GM18499 (cell line): ENCODE data around the gene BEAN1.
A peak's percentile ranks its signal among the peaks of the same experiment; 100 is the strongest.

Experiments
- ATAC-seq: cut with Tn5 transposase; IDR thresholded peaks from one replicate; pipeline ENCODE4 v1.9.1; 2021; ENCODE audit warnings: moderate number of reproducible peaks; ENCODE audit not compliant: insufficient read depth, unreplicated experiment

Gene BEAN1

GRCh38 chr16:66391726-66392670 lies 35.1 kb upstream of the BEAN1 start:
- no peak for ATAC-seq

- no peak for ATAC-seq
These were observed 31.1 kb upstream of the BEAN1 start for GRCh38 chr16:66395806-66396555.

GRCh38 chr16:66397736-66398433 lies 29.2 kb upstream of the BEAN1 start:
- no peak for ATAC-seq

GRCh38 chr16:66399031-66399430 lies 28.1 kb upstream of the BEAN1 start:
- no peak for ATAC-seq

GRCh38 chr16:66399930-66400329 lies 27.2 kb upstream of the BEAN1 start:
- no peak for ATAC-seq

- no peak for ATAC-seq
These were observed 26.4 kb upstream of the BEAN1 start for GRCh38 chr16:66400503-66401380.

GRCh38 chr16:66401610-66402009 lies 25.5 kb upstream of the BEAN1 start:
- no peak for ATAC-seq

- no peak for ATAC-seq
These were observed 24.9 kb upstream of the BEAN1 start for GRCh38 chr16:66402166-66402565.

GRCh38 chr16:66402591-66403230 lies 24.4 kb upstream of the BEAN1 start:
- ATAC-seq, result no peak

- ATAC-seq, result no peak
These were observed 23.5 kb upstream of the BEAN1 start for GRCh38 chr16:66403531-66404145.

- no peak for ATAC-seq
These were observed 21.9 kb upstream of the BEAN1 start for GRCh38 chr16:66405057-66405783.

GRCh38 chr16:66406534-66407221 lies 20.4 kb upstream of the BEAN1 start:
- peak; percentile 75 for ATAC-seq

- ATAC-seq, result no peak
These were observed 18.7 kb upstream of the BEAN1 start for GRCh38 chr16:66408163-66409048.

- no peak for ATAC-seq
These were observed 17.9 kb upstream of the BEAN1 start for GRCh38 chr16:66409156-66409555.

GRCh38 chr16:66412182-66412581 lies 14.9 kb upstream of the BEAN1 start:
- ATAC-seq, result no peak

- no peak for ATAC-seq
These were observed 12.2 kb upstream of the BEAN1 start for GRCh38 chr16:66414891-66415290.

- ATAC-seq, result no peak
These were observed 11.0 kb upstream of the BEAN1 start for GRCh38 chr16:66416136-66416535.
